Prostate gland (tissue), 2 donors: ENCODE data around the gene FBLN5.

Experiments used
- POLR2A ChIP-seq: fragments of 450-650 bp; IDR thresholded peaks from one replicate; pipeline ENCODE4 v1.6.1; 2016; ENCODE audit warnings: antibody characterized with exemption, mild to moderate bottlenecking
- POLR2AphosphoS5 ChIP-seq: sonication (generic); formaldehyde crosslinking; IDR thresholded peaks from one replicate; pipeline ENCODE4 v1.6.1; 2017; ENCODE audit warnings: antibody characterized with exemption
- TF ChIP-seq, protein P1 (sequence below), 4 experiments: fragments of 200-600 bp in 2 of 4; fragments of 450-650 bp in 2 of 4; sonication (generic) in 2 of 4; IDR thresholded peaks; 1 replicate in 3 of 4; 2 replicates in 1 of 4; pipeline ENCODE4 v1.5.1; 2016 to 2019; ENCODE audit warnings: antibody characterized with exemption in 4 of 4, mild to moderate bottlenecking in 2 of 4, moderate library complexity in 2 of 4

DNA sequence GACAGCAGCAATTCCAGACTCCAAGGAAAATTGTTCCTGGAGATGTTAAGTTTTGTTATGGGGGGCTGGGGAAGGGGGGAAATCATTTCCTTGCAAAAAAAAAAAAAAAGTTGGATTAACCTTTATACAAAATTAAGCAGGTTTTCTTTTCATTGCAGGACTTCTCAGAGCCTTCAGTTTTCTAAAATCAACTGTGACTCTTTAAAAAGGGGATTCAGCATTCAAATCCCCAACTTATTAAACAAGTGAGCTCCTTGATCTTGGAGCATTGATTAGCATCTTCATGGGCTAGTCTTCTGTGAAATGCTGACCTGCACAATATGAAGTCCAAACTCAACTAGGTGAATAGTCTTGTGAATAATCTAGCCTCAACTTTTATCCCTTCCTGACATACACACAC is 87.3 kb downstream of the FBLN5 start:
- TF ChIP-seq, protein P1, sequence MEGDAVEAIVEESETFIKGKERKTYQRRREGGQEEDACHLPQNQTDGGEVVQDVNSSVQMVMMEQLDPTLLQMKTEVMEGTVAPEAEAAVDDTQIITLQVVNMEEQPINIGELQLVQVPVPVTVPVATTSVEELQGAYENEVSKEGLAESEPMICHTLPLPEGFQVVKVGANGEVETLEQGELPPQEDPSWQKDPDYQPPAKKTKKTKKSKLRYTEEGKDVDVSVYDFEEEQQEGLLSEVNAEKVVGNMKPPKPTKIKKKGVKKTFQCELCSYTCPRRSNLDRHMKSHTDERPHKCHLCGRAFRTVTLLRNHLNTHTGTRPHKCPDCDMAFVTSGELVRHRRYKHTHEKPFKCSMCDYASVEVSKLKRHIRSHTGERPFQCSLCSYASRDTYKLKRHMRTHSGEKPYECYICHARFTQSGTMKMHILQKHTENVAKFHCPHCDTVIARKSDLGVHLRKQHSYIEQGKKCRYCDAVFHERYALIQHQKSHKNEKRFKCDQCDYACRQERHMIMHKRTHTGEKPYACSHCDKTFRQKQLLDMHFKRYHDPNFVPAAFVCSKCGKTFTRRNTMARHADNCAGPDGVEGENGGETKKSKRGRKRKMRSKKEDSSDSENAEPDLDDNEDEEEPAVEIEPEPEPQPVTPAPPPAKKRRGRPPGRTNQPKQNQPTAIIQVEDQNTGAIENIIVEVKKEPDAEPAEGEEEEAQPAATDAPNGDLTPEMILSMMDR (IDR thresholded peaks at IDR 0.05), result no peak
- TF ChIP-seq POLR2A (no peak), POLR2AphosphoS5 (no peak)
